Panc1 (cell line): ENCODE data around the gene MACO1. TPM values are rescaled to one million over a fixed set of nuclear protein-coding genes. Genes with fewer than 3 reads are reported as not detected.

Experiments
- ATAC-seq: fragments of 200-7000 bp; cut with Tn5 transposase; 2 replicates; pipeline ENCODE4 v1.9.1; 2020; ENCODE audit warnings: mild to moderate bottlenecking, moderate library complexity
- BruUV-seq: library from RNA; stranded (reverse); fragments of 400-500 nt; replicated peaks from 2 replicates; lab custom pipeline; 2021; lab: Mats Ljungman, UMichigan
- CTCF ChIA-PET: fragments of 300-600 bp; sonication (Branson Sonifier 250); formaldehyde crosslinking; loops from one replicate; lab custom pipeline; 2022; ENCODE audit warnings: antibody characterized with exemption; lab: Charles Lee
- POLR2A ChIA-PET: fragments of 300-600 bp; sonication (Branson Sonifier 250); formaldehyde crosslinking; loops from one replicate; lab custom pipeline; 2022; ENCODE audit warnings: antibody characterized with exemption; lab: Charles Lee
- DNase-seq: peaks from one replicate; pipeline ENCODE4 v3.0.0-alpha.2; 2010; ENCODE audit warnings: low read depth, low spot score
- H3K27ac ChIP-seq: 2 replicates; pipeline ENCODE4 v1.5.1; 2011; ENCODE audit warnings: mild to moderate bottlenecking, low read length, inconsistent platforms
- H3K27me3 ChIP-seq: fragments of 200-500 bp; sonication (Bioruptor generic); 2 replicates; pipeline ENCODE4 v1.6.0; 2014; ENCODE audit warnings: low read length, inconsistent platforms; ENCODE audit not compliant: control insufficient read depth, insufficient read depth
- H3K36me3 ChIP-seq: fragments of 200-500 bp; sonication (Bioruptor generic); 2 replicates; pipeline ENCODE4 v1.5.1; 2014; ENCODE audit warnings: inconsistent platforms, mild to moderate bottlenecking, low read length, moderate library complexity; ENCODE audit not compliant: control insufficient read depth, insufficient read depth
- H3K4me1 ChIP-seq: 2 replicates; pipeline ENCODE4 v1.5.1; 2011; ENCODE audit warnings: inconsistent platforms, mild to moderate bottlenecking, low read length, moderate library complexity; ENCODE audit not compliant: control insufficient read depth, insufficient read depth
- H3K4me3 ChIP-seq, 2 experiments: 2 replicates each; pipeline ENCODE4 v1.5.1; 2011 to 2012; ENCODE audit warnings: low read depth in 2 of 2, low read length in 2 of 2, mild to moderate bottlenecking in 2 of 2, inconsistent platforms in 1 of 2, moderate library complexity in 1 of 2
- H3K9me3 ChIP-seq: fragments of 200-500 bp; sonication (Bioruptor generic); 2 replicates; pipeline ENCODE4 v1.5.1; 2014; ENCODE audit warnings: low read depth, mild to moderate bottlenecking, inconsistent platforms, low read length, moderate library complexity; ENCODE audit not compliant: control insufficient read depth, insufficient read depth
- CTCF ChIP-seq: fragments of 450-650 bp; IDR thresholded peaks from 2 replicates; pipeline ENCODE4 v1.5.1; 2017; ENCODE audit warnings: mild to moderate bottlenecking
- POLR2AphosphoS5 ChIP-seq: IDR thresholded peaks from 2 replicates; pipeline ENCODE4 v1.6.1; 2012; ENCODE audit warnings: mild to moderate bottlenecking, low read depth, low read length, moderate library complexity
- REST ChIP-seq, 2 experiments: IDR thresholded peaks; 2 replicates each; pipeline ENCODE4 v1.6.1; 2011 to 2012; ENCODE audit warnings: low read depth in 2 of 2, control low read depth in 1 of 2, low read length in 1 of 2, mild to moderate bottlenecking in 1 of 2, moderate library complexity in 1 of 2; ENCODE audit not compliant: insufficient read depth in 1 of 2
- SIN3A ChIP-seq: IDR thresholded peaks from 2 replicates; pipeline ENCODE4 v1.6.1; 2012; ENCODE audit warnings: low read depth, mild to moderate bottlenecking, low read length, moderate library complexity, borderline replicate concordance; ENCODE audit not compliant: insufficient read depth
- TCF7L2 ChIP-seq: IDR thresholded peaks from 2 replicates; pipeline ENCODE4 v1.6.1; 2011; ENCODE audit warnings: mild to moderate bottlenecking, low read depth, low read length, inconsistent platforms
- in situ Hi-C: cut with HindIII; loops from 2 replicates; pipeline ENCODE4 v1.10.0; 2016; ENCODE audit warnings: low sequenced_read_pairs, low pct_unique_long_range_greater_than_20kb
- intact Hi-C: fragments of 100-400 bp; cut with micrococcal nuclease; formaldehyde crosslinking; loops from one replicate; pipeline ENCODE4 v1.10.0; 2022; ENCODE audit not compliant: unreplicated experiment
- total RNA-seq: library from RNA; stranded (reverse); gene quantifications from one replicate; pipeline ENCODE4 v1.2.1, GENCODE V29; 2021; ENCODE audit not compliant: unreplicated experiment

Gene MACO1
- total RNA-seq, 1 experiment from 2014 or later: 16.5 TPM

GRCh38 chr1:25513666-25514065 lies 83.0 kb downstream of the MACO1 start:
- TF ChIP-seq REST (IDR thresholded peaks at IDR 0.05; ENCODE audit: insufficient read depth in 1 of 2, low read depth in 2 of 2, low read length in 1 of 2) (no peak), TCF7L2 (no peak), CTCF (no peak), SIN3A (no peak), POLR2AphosphoS5 (no peak)
- DNase-seq: no peak
- intact Hi-C loops (no loop called here), in situ Hi-C loops (no loop called here)
- no peaks in the 10 kb centered on the region for H3K9me3 ChIP-seq
- CTCF ChIA-PET: interaction anchor here (0.5 kb wide), 1 partner anchor 38 kb away, joined by 4 read pairs; no protein-coding TSS in a partner anchor
- no peak overlapping the region for H3K4me3 ChIP-seq
- no peaks in the 10 kb centered on the region for H3K4me1 ChIP-seq
- ATAC-seq: no peak
- no peaks in the 10 kb centered on the region for H3K27me3 ChIP-seq
- POLR2A ChIA-PET: no interaction called here
- BruUV-seq: no TSS peak
- no peaks in the 10 kb centered on the region for H3K36me3 ChIP-seq
- no peak overlapping the region for H3K27ac ChIP-seq

GRCh38 chr1:25515033-25515432 lies 84.3 kb downstream of the MACO1 start:
- H3K4me1 ChIP-seq: no peaks in the 10 kb centered on the region
- DNase-seq (no peak), ATAC-seq (no peak)
- BruUV-seq: no TSS peak
- POLR2A ChIA-PET: no interaction called here
- no peaks in the 10 kb centered on the region for H3K27me3 ChIP-seq
- no peak overlapping the region for H3K27ac ChIP-seq
- CTCF ChIA-PET: no interaction called here
- in situ Hi-C loops (no loop called here), intact Hi-C loops (no loop called here)
- TF ChIP-seq TCF7L2 (no peak), SIN3A (no peak), REST (IDR thresholded peaks at IDR 0.05; ENCODE audit: insufficient read depth in 1 of 2, low read depth in 2 of 2, low read length in 1 of 2) (no peak), POLR2AphosphoS5 (no peak), CTCF (no peak)
- no peaks in the 10 kb centered on the region for H3K36me3 ChIP-seq
- H3K9me3 ChIP-seq: no peaks in the 10 kb centered on the region
- no peak overlapping the region for H3K4me3 ChIP-seq
